MCF 10A (cell line): ENCODE measurements around the gene IL22RA2. TPM values are rescaled to one million over a fixed set of nuclear protein-coding genes. Genes with fewer than 3 reads are reported as not detected.

Source experiments
- BruUV-seq: library from RNA; stranded (reverse); fragments of 400-500 nt; replicated peaks from 2 replicates; lab custom pipeline; 2021; lab: Mats Ljungman, UMichigan
- CTCF ChIA-PET: fragments of 300-600 bp; sonication (Branson Sonifier 250); formaldehyde crosslinking; extraction: SDS; loops from one replicate; lab custom pipeline; 2021; ENCODE audit warnings: antibody characterized with exemption, inconsistent platforms; lab: Yijun Ruan, JAX
- POLR2A ChIA-PET: fragments of 300-600, 350-650 bp; sonication (Branson Sonifier 250); formaldehyde crosslinking; extraction: SDS; loops from one replicate; lab custom pipeline; 2020; ENCODE audit warnings: antibody characterized with exemption, inconsistent platforms; lab: Yijun Ruan, JAX
- DNase-seq: peaks from one replicate; pipeline ENCODE4 v3.0.0-alpha.2; 2018; ENCODE audit not compliant: unreplicated experiment
- H3K27ac Mint-ChIP-seq: one replicate; pipeline ENCODE4 v1.8.0; 2022; ENCODE audit warnings: mild to moderate bottlenecking, low read depth, mixed read lengths; ENCODE audit not compliant: unreplicated experiment
- H3K27me3 Mint-ChIP-seq: one replicate; pipeline ENCODE4 v1.8.0; 2022; ENCODE audit warnings: mixed read lengths; ENCODE audit not compliant: insufficient read depth, unreplicated experiment
- H3K36me3 Mint-ChIP-seq: one replicate; pipeline ENCODE4 v1.8.0; 2022; ENCODE audit warnings: mild to moderate bottlenecking, moderate library complexity, mixed read lengths; ENCODE audit not compliant: insufficient read depth, unreplicated experiment
- H3K4me1 Mint-ChIP-seq: one replicate; pipeline ENCODE4 v1.8.0; 2022; ENCODE audit warnings: mixed read lengths; ENCODE audit not compliant: insufficient read depth, unreplicated experiment
- H3K4me3 Mint-ChIP-seq: one replicate; pipeline ENCODE4 v1.8.0; 2022; ENCODE audit warnings: mild to moderate bottlenecking, moderate library complexity, mixed read lengths; ENCODE audit not compliant: unreplicated experiment
- H3K9me3 Mint-ChIP-seq: one replicate; pipeline ENCODE4 v1.8.0; 2022; ENCODE audit warnings: mixed read lengths; ENCODE audit not compliant: unreplicated experiment
- intact Hi-C: fragments of 100-400 bp; cut with micrococcal nuclease; formaldehyde crosslinking; loops from 2 replicates; pipeline ENCODE4 v1.14.1; 2022
- total RNA-seq: library from RNA; stranded (reverse); gene quantifications from 2 replicates; pipeline ENCODE4 v1.2.3, GENCODE V29; 2022
- TF ChIP-seq, protein P1 (sequence below): fragments of 200-600 bp; IDR thresholded peaks from one replicate; pipeline ENCODE4 v1.8.0; 2022; ENCODE audit warnings: antibody characterized with exemption, mild to moderate bottlenecking; ENCODE audit not compliant: unreplicated experiment

IL22RA2 gene
- total RNA-seq, 1 experiment from 2014 or later, result not detected

DNA sequence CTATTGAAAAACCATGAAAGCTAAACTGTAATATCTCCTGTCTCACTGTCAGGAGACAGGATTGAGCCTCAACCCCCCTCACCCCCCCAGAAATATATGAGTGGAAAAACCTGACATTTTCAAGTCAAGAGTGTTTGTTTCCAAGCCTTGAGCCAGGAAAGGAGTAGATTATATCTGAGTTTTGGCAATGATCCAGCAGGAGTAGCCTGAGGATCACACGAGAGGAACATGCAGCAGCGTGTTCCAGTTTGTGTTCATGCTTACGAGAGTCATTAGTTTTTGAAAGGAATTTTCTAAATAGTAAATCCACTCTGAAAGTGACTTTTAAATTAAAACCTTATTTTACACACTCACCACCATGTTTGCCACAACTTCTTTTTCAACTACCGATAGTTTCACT, 15.8 kb downstream of the IL22RA2 start:
- Mint-ChIP-seq H3K4me1 (peaks cover 70% of the 10 kb centered on the region), H3K27ac (no peak overlapping the region), H3K27me3 (no peaks in the 10 kb centered on the region), H3K9me3 (no peaks in the 10 kb centered on the region), H3K36me3 (peaks cover 5% of the 10 kb centered on the region), H3K4me3 (peak overlapping the region; percentile 41)
- POLR2A ChIA-PET, result interaction anchor here (0.9 to 2.6 kb wide), 8 partner anchors 8 to 491 kb away, joined by 3 to 11 read pairs (median 6); no protein-coding TSS in a partner anchor
- no TSS peak for BruUV-seq
- DNase-seq, result peak; percentile 85
- TF ChIP-seq, protein P1, sequence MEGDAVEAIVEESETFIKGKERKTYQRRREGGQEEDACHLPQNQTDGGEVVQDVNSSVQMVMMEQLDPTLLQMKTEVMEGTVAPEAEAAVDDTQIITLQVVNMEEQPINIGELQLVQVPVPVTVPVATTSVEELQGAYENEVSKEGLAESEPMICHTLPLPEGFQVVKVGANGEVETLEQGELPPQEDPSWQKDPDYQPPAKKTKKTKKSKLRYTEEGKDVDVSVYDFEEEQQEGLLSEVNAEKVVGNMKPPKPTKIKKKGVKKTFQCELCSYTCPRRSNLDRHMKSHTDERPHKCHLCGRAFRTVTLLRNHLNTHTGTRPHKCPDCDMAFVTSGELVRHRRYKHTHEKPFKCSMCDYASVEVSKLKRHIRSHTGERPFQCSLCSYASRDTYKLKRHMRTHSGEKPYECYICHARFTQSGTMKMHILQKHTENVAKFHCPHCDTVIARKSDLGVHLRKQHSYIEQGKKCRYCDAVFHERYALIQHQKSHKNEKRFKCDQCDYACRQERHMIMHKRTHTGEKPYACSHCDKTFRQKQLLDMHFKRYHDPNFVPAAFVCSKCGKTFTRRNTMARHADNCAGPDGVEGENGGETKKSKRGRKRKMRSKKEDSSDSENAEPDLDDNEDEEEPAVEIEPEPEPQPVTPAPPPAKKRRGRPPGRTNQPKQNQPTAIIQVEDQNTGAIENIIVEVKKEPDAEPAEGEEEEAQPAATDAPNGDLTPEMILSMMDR, result no peak
- CTCF ChIA-PET, result interaction anchor here (0.6 to 1.7 kb wide), 4 partner anchors 8 to 69 kb away, joined by 3 to 9 read pairs (median 3); no protein-coding TSS in a partner anchor
- intact Hi-C loops, result loop anchor here (5.0 kb wide), 2 partner anchors 155 to 485 kb away; no protein-coding TSS in a partner anchor

DNA sequence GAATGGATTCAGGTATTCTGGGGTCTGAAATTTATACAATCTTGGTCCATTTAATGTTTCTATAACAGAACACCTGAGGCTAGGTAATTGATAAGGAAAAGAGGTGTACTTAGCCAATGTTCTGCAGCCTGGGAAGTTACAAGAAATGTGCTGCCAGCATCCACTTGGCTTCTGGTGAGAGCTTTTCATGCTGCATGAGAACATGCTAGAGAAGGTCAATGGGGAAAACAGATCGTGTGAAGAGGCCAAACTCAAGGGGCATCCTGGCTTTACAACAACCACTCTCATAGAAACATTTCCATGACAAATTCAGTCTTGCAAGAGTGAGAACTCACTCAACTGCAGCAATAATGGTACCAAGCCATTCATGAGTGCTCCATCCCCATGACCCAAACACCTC, 16.8 kb downstream of the IL22RA2 start:
- Mint-ChIP-seq H3K27me3 (no peaks in the 10 kb centered on the region), H3K36me3 (peaks cover 5% of the 10 kb centered on the region), H3K4me3 (no peak overlapping the region), H3K9me3 (no peaks in the 10 kb centered on the region), H3K27ac (no peak overlapping the region), H3K4me1 (peaks cover 61% of the 10 kb centered on the region)
- no TSS peak for BruUV-seq
- intact Hi-C loops, result loop anchor here (5.0 kb wide), 2 partner anchors 156 to 486 kb away; no protein-coding TSS in a partner anchor
- CTCF ChIA-PET, result interaction anchor here (0.6 to 1.7 kb wide), 3 partner anchors 9 to 156 kb away, joined by 3 to 9 read pairs (median 3); no protein-coding TSS in a partner anchor
- POLR2A ChIA-PET, result interaction anchor here (1.0 to 2.6 kb wide), 12 partner anchors 9 to 157 kb away, joined by 3 to 11 read pairs (median 6); no protein-coding TSS in a partner anchor
- TF ChIP-seq, protein P1, result no peak
- DNase-seq, result no peak

DNA sequence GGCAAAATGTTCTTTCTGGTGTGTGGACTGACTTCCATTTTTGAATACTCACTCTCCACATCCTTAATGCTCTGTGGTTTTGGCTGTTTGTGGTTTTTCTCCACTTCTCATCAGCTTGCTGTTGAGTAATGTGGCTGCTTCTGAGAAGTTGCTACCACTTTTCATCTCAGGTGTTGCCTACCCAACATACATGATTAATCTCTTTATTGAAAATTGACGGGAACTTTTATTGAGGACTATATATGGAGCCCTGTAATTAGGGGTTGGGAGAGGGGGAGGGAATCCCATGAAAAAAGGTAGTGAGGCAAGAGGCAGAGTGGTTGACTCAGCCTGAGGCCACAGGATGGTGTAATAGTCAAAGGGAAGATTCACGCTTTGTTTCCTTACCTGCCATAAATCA, 17.6 kb downstream of the IL22RA2 start:
- BruUV-seq, result no TSS peak
- Mint-ChIP-seq H3K4me3 (peak overlapping the region; percentile 59), H3K27me3 (no peaks in the 10 kb centered on the region), H3K9me3 (no peaks in the 10 kb centered on the region), H3K27ac (peak overlapping the region; percentile 85), H3K4me1 (peaks cover 53% of the 10 kb centered on the region), H3K36me3 (peaks cover 5% of the 10 kb centered on the region)
- ChIA-PET POLR2A (interaction anchor here (0.9 to 2.6 kb wide), 15 partner anchors 9 to 158 kb away, joined by 3 to 11 read pairs (median 6); no protein-coding TSS in a partner anchor), CTCF (interaction anchor here (1.3 to 1.7 kb wide), 4 partner anchors 10 to 62 kb away, joined by 3 to 9 read pairs (median 4); no protein-coding TSS in a partner anchor)
- intact Hi-C loops, result loop anchor here (5.0 kb wide), 2 partner anchors 156 to 486 kb away; no protein-coding TSS in a partner anchor
- peak; percentile 93 for DNase-seq
- TF ChIP-seq, protein P1, result no peak

DNA sequence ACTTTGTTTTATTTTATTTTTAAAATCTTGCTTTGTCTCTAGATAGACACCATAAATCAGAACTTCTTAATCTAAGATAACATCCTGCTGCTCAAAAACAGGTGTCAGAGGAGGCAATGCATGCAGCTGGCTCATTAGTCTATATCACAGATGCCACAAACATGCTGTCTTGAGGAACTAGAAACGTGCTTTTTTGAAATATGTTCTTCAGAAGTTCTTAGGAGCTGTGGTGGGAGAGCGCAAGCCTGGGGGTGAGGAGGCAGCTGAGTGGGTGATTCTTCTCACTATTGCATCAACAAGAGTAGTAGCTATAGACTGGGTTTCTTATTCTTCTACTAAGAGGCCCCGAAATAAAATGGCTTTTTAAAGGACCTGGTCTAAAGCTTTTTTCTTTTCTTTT, 23.4 kb downstream of the IL22RA2 start:
- Mint-ChIP-seq H3K27me3 (no peaks in the 10 kb centered on the region), H3K27ac (peak overlapping the region; percentile 88), H3K4me1 (peaks cover 34% of the 10 kb centered on the region), H3K4me3 (no peak overlapping the region), H3K36me3 (peaks cover 7% of the 10 kb centered on the region), H3K9me3 (no peaks in the 10 kb centered on the region)
- ChIA-PET POLR2A (interaction anchor here (1.0 kb wide), 1 partner anchor 11 kb away, joined by 3 read pairs; no protein-coding TSS in a partner anchor), CTCF (interaction anchor here (0.6 to 1.4 kb wide), 3 partner anchors 15 to 90 kb away, joined by 3 to 6 read pairs (median 3); no protein-coding TSS in a partner anchor)
- TF ChIP-seq, protein P1, result no peak
- intact Hi-C loops, result no loop called here
- no peak for DNase-seq
- no TSS peak for BruUV-seq
